Tibial nerve (tissue), 4 donors: ENCODE data around the gene NGRN.

Experiments used
- EP300 ChIP-seq, 2 donors: sonication (generic); formaldehyde crosslinking; IDR thresholded peaks; one replicate each; pipeline ENCODE4 v1.6.1; 2017; ENCODE audit warnings: antibody characterized with exemption in 2 of 2, mild to moderate bottlenecking in 1 of 2
- POLR2A ChIP-seq, 2 donors: fragments of 450-650 bp; IDR thresholded peaks; one replicate each; pipeline ENCODE4 v1.6.1; 2017; ENCODE audit warnings: antibody characterized with exemption in 2 of 2, mild to moderate bottlenecking in 2 of 2, moderate library complexity in 2 of 2
- TF ChIP-seq, protein P1 (sequence below), 5 experiments: fragments of 200-600 bp in 3 of 5; fragments of 450-650 bp in 2 of 5; sonication (generic) in 3 of 5; IDR thresholded peaks; one replicate each; pipeline ENCODE4 v1.5.1; 2016 to 2019; ENCODE audit warnings: antibody characterized with exemption in 5 of 5, mild to moderate bottlenecking in 3 of 5, moderate library complexity in 2 of 5

DNA sequence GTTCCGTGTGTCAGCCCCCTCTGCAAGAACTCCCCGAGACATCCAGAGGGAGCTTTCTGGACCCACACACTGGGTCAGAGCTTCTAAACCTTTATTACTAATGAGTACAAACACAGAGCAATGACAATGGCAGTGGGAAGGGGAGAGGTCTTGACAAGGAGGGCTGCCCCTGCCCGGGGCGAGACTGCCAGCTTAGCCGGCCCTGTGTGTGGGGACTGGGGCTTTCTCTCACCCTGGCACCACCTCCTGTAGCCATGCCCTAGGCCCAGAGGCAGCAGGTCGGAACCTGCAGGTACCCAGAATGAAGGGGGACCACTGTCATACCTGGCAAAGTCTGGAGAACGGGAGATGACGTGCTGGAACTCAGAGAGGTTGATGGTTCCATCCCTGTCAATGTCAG is 34.9 kb upstream of the NGRN start:
- TF ChIP-seq, protein P1, sequence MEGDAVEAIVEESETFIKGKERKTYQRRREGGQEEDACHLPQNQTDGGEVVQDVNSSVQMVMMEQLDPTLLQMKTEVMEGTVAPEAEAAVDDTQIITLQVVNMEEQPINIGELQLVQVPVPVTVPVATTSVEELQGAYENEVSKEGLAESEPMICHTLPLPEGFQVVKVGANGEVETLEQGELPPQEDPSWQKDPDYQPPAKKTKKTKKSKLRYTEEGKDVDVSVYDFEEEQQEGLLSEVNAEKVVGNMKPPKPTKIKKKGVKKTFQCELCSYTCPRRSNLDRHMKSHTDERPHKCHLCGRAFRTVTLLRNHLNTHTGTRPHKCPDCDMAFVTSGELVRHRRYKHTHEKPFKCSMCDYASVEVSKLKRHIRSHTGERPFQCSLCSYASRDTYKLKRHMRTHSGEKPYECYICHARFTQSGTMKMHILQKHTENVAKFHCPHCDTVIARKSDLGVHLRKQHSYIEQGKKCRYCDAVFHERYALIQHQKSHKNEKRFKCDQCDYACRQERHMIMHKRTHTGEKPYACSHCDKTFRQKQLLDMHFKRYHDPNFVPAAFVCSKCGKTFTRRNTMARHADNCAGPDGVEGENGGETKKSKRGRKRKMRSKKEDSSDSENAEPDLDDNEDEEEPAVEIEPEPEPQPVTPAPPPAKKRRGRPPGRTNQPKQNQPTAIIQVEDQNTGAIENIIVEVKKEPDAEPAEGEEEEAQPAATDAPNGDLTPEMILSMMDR (IDR thresholded peaks at IDR 0.05): no peak
- TF ChIP-seq POLR2A (IDR thresholded peaks at IDR 0.05): no peak
- TF ChIP-seq EP300 (IDR thresholded peaks at IDR 0.05): no peak
